HG03045 (cell line): Measurements from ENCODE around the gene XPNPEP3.
"Not testable (repeated sequence)": the region's sequence is repeated elsewhere in the genome, so short reads cannot be mapped to it uniquely, and the experiment has no call there.

ENCODE experiments used
- ATAC-seq: cut with Tn5 transposase; IDR thresholded peaks from one replicate; pipeline ENCODE4 v1.9.1; 2021; ENCODE audit warnings: mild to moderate bottlenecking, moderate library complexity; ENCODE audit not compliant: unreplicated experiment

XPNPEP3 gene

DNA sequence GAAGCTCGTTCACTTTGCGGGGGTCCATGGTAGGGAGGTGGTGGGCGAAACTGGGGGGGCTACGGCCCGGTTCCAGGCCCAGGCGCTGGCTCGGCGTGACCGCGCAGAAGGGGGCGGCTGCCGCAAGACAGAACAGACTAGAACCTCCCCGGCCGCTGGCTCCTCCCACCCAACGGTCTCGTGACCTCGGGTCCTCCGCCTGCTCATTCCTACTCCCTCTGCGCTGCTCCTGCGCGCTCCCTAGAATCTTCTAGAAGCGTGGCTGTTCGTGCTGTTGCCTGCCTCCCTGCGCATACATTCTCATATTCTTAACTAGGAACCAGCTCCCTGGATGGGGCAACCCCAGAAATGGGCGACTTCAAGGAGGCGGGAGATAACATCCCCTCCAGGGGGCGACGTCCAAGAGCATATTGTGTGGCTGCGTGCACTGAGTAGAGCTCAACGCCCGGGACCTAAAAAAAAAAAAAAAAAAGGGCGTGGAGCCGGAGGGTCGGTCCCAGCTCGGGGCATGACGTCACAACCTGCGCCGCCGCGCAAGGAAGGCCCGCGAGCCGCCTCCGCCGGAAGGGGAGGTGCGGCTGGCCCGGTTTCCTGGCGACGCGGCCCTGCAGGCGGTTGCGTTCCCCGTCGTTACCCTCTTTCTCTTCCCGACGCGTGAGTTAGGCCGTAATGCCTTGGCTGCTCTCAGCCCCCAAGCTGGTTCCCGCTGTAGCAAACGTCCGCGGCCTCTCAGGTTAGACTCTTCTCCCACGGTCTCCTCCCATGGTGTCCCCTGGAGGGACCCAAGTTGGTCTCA is at the start of gene XPNPEP3, which contains the start of gene ST13:
XPNPEP3 (plus strand) TSS at position 636 of the 796 bp plus-strand sequence; CDS start at position 670, 34 bp downstream.
ST13 (minus strand) TSS at position 127 of the 796 bp plus-strand sequence; CDS start at position 28, 99 bp downstream.
- ATAC-seq: peak; percentile 88

GRCh38 chr22:40808018-40808841 is 48.7 kb upstream of the XPNPEP3 start:
- no peak for ATAC-seq

- no peak for ATAC-seq
Measured at GRCh38 chr22:40813912-40814315, 43.0 kb upstream of the XPNPEP3 start.

GRCh38 chr22:40817737-40818136 is 39.2 kb upstream of the XPNPEP3 start:
- ATAC-seq: no peak

DNA sequence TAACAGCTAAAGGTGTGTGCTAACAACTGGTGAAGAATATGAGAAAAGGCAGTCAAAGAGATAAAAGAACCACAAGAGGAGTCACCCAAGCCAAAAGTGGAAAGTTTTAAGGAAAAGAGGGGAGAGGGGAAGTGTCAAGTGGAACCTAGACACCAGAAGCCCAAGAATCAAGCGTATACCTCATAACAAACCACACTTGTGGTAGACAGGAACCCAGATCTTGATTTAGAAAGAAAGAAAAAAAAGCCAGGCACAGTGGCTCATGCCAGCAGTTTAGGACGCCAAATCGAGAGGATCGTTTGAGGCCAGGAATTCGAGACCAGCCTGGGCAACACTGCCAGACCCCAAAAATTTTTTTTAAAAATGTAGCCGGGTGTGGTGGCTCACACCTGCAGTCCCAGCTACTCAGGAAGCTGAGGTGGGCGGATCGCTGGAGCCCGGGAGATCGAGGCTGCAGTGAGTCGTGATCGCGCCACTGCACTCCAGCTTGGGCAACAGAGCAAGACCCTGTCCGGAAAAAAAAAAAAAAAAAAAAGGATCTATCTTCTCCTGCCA is 38.7 kb upstream of the XPNPEP3 start:
- peak; percentile 7 for ATAC-seq

GRCh38 chr22:40818747-40819598 is 38.0 kb upstream of the XPNPEP3 start, which contains the start of gene SLC25A17:
TSS of gene SLC25A17 (minus strand) at chr22:40819346. CDS start at chr22:40819248, 98 bp downstream.
- ATAC-seq: peak; percentile 84

GRCh38 chr22:40819599-40820140 is 37.3 kb upstream of the XPNPEP3 start:
- ATAC-seq: no peak

GRCh38 chr22:40823426-40823825 is 33.5 kb upstream of the XPNPEP3 start:
- ATAC-seq: no peak

- ATAC-seq: not testable (repeated sequence)
Measured at GRCh38 chr22:40826292-40826691, 30.7 kb upstream of the XPNPEP3 start.

GRCh38 chr22:40826984-40827741 is 29.8 kb upstream of the XPNPEP3 start:
- no peak for ATAC-seq

GRCh38 chr22:40829131-40829530 is 27.8 kb upstream of the XPNPEP3 start:
- ATAC-seq: no peak

DNA sequence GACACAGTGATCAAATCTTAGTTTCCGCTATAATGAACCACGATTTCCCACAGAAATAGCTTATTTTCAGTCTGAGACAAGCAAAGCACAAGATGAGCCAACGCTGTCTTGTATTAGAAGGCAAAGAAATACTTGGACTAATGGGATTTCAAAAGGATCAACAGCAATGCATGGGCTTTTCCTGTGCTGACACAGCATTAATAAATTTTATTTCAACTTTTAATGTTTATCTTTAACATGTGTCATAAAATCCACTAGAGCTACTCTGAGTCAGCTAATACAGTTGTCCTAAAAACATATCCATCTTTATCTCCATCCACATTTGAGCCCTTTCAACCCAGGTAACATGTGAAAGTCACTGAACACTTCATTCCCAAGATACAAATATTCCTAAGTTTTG is 22.3 kb upstream of the XPNPEP3 start:
- ATAC-seq: no peak

- no peak for ATAC-seq
Measured at GRCh38 chr22:40838486-40838885, 18.5 kb upstream of the XPNPEP3 start.

DNA sequence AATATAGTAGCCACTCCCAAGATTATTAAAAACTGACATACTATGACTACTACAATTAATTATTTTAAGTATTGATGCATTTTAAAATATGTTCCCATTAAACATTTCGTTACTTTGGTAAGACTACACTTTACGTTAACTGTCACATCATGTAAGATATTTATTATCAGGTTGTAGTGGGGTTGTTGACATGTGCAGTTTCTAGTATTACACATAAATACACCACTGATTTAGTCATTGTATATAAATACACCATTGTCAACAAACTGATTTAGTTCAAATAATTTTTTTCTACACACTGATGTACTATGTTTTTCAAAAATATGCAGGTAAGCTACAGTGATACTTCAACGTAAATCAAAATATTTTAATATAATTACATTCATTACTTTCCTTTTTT is 12.0 kb upstream of the XPNPEP3 start:
- no peak for ATAC-seq

DNA sequence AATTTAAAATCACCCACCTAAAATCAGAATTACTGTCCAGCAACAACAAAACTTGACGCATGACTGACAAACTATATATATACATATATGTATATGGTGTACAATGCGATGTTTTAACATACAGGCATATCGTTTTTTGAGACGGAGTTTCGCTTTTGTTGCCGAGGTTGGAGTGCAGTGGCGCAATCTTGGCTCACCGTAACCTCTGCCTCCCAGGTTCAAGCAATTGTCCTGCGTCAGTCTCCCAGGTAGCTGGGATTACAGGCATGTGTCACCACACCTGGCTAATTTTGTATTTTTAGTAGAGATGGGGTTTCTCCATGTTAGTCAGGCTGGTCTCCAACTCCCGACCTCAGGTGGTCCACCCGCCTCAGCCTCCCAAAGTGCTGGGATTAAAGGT is 11.1 kb upstream of the XPNPEP3 start:
- ATAC-seq: not testable (repeated sequence)

GRCh38 chr22:40853333-40853732 is 3.6 kb upstream of the XPNPEP3 start:
- ATAC-seq: no peak

- ATAC-seq: no peak
Measured at GRCh38 chr22:40853961-40854360, 3.0 kb upstream of the XPNPEP3 start.

DNA sequence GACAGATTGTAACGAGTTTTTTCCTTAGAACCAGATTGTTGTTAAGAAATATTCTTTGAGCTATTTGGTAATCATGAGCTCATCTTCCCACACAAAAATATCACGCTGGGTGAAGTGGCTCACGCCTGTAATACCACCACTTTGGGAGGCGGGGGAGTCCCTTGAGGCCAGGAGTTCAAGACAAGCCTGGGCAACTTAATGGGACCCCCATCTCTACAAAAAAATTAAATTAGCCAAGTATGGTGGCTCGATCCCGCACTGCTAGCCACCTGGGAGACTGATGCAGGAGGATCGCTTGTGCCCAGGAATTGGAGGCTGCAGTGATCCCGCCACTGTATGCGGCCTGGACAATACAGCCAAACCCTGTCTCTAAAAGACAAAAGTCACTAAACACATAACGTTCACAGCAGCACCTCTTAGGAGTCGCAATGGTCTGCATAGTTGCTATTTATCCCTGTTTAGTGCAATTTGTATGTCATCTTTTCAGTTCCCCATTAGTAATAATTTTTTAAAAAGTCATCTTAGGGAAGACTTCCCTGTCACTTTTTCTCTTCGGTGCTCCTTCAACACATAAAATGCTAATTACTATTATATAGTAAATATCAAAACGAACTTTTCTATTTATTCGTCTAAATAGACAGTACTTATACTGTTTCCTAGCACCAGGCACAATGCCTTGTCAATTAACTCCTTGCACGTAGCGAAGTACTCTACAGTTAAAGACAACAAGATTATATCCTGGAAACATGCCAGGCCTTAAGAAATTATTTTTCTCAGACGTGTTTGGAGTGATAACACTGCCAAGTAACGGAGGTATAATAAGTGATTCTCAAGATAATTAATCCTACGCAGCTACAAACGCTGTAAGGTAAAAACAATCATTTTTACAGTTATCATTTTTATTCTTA is 1.6 kb upstream of the XPNPEP3 start:
- no peak for ATAC-seq
